B cell (primary cell): Measurements from ENCODE around the gene JAK1. TPM values are rescaled to one million over a fixed set of nuclear protein-coding genes. Genes with fewer than 3 reads are reported as not detected.

ENCODE experiments used
- ATAC-seq: fragments of 200-7000 bp; cut with Tn5 transposase; one replicate; pipeline ENCODE4 v1.10.0; 2021; ENCODE audit warnings: low read depth, mild to moderate bottlenecking, moderate number of reproducible peaks, moderate library complexity
- CTCF ChIA-PET: fragments of 350-600 bp; sonication (Branson Sonifier 250); formaldehyde crosslinking; loops from one replicate; lab custom pipeline; 2021; ENCODE audit warnings: antibody characterized with exemption, inconsistent platforms; lab: Charles Lee
- POLR2A ChIA-PET: fragments of 350-600 bp; sonication (Branson Sonifier 250); formaldehyde crosslinking; loops from one replicate; lab custom pipeline; 2021; ENCODE audit warnings: antibody characterized with exemption; lab: Charles Lee
- DNase-seq: peaks from one replicate; pipeline ENCODE4 v3.0.0; 2013
- H2AFZ ChIP-seq: 2 replicates; pipeline ENCODE4 v1.6.1; 2012; ENCODE audit warnings: mild to moderate bottlenecking, low read depth, low read length; ENCODE audit not compliant: insufficient read depth, poor library complexity, severe bottlenecking
- H3K27ac ChIP-seq, 2 donors: 1 replicate in 1 of 2; 2 replicates in 1 of 2; pipeline ENCODE4 v1.5.1; 2012 to 2013; ENCODE audit warnings: low read length in 2 of 2, mild to moderate bottlenecking in 2 of 2, moderate library complexity in 1 of 2
- H3K27me3 ChIP-seq, 4 experiments: fragments of 200-600 bp in 1 of 4; sonication (generic) in 1 of 4; replicated peaks in 1 of 4; 1 replicate in 2 of 4; 2 replicates in 2 of 4; pipeline versions ENCODE4 v1.6.1 to v1.7.0; 2013 to 2016; ENCODE audit warnings: low read length in 3 of 4, mild to moderate bottlenecking in 2 of 4, mixed read lengths in 1 of 4, moderate library complexity in 1 of 4; ENCODE audit not compliant: insufficient read depth in 4 of 4, control insufficient read depth in 3 of 4; ENCODE audit errors: control extremely low read depth in 1 of 4
- H3K36me3 ChIP-seq, 2 experiments: replicated peaks in 1 of 2; 1 replicate in 1 of 2; 2 replicates in 1 of 2; pipeline versions ENCODE4 v1.6.1 to v1.7.1; 2013; ENCODE audit warnings: low read length in 1 of 2; ENCODE audit not compliant: insufficient read depth in 2 of 2, control insufficient read depth in 1 of 2; ENCODE audit errors: control extremely low read depth in 1 of 2, extremely low read depth in 1 of 2
- H3K4me1 ChIP-seq, 2 donors: fragments of 200-600 bp in 1 of 2; sonication (generic) in 1 of 2; 1 replicate in 1 of 2; 2 replicates in 1 of 2; pipeline versions ENCODE4 v1.5.1 to v1.6.1; 2013 to 2017; ENCODE audit warnings: low read length in 2 of 2; ENCODE audit not compliant: control insufficient read depth in 2 of 2, insufficient read depth in 2 of 2
- H3K4me2 ChIP-seq: replicated peaks from 2 replicates; pipeline ENCODE3; 2012; ENCODE audit warnings: mild to moderate bottlenecking, low read depth, low read length; ENCODE audit not compliant: poor library complexity, severe bottlenecking
- H3K4me3 ChIP-seq, 5 experiments: fragments of 200-600 bp in 1 of 5; sonication (generic) in 1 of 5; 1 replicate in 3 of 5; 2 replicates in 2 of 5; pipeline versions ENCODE4 v1.5.1 to v1.7.0; 2011 to 2016; ENCODE audit warnings: low read length in 4 of 5, mild to moderate bottlenecking in 4 of 5, low read depth in 2 of 5, control low read depth in 1 of 5, moderate library complexity in 1 of 5; ENCODE audit not compliant: insufficient read depth in 1 of 5; ENCODE audit errors: control extremely low read depth in 1 of 5, extremely low read depth in 1 of 5
- H3K79me2 ChIP-seq: fragments of 200-600 bp; sonication (generic); one replicate; pipeline ENCODE4 v1.6.0; 2016; ENCODE audit warnings: low read length; ENCODE audit not compliant: control insufficient read depth, insufficient read depth
- H3K9ac ChIP-seq: fragments of 200-600 bp; sonication (generic); 2 replicates; pipeline ENCODE4 v1.6.1; 2017; ENCODE audit warnings: mild to moderate bottlenecking, low read length, moderate library complexity
- H3K9me3 ChIP-seq, 3 donors: one replicate each; pipeline versions ENCODE4 v1.6.1 to v1.7.1; 2013; ENCODE audit warnings: low read length in 2 of 3; ENCODE audit not compliant: control insufficient read depth in 2 of 3, insufficient read depth in 1 of 3; ENCODE audit errors: control extremely low read depth in 1 of 3
- H4K20me1 ChIP-seq: 2 replicates; pipeline ENCODE4 v1.6.0; 2012; ENCODE audit warnings: mild to moderate bottlenecking, low read length; ENCODE audit not compliant: insufficient read depth, control insufficient read depth, poor library complexity, severe bottlenecking
- H3K27ac Mint-ChIP-seq: one replicate; pipeline ENCODE4 v1.8.0; 2021; ENCODE audit warnings: mixed read lengths
- H3K27me3 Mint-ChIP-seq: one replicate; pipeline ENCODE4 v1.8.0; 2021; ENCODE audit warnings: mixed read lengths
- H3K4me1 Mint-ChIP-seq: one replicate; pipeline ENCODE4 v1.8.0; 2021; ENCODE audit warnings: mixed read lengths
- H3K4me3 Mint-ChIP-seq: one replicate; pipeline ENCODE4 v1.8.0; 2021; ENCODE audit warnings: mixed read lengths
- H3K9me3 Mint-ChIP-seq: one replicate; pipeline ENCODE4 v1.8.0; 2022; ENCODE audit warnings: mixed read lengths; ENCODE audit not compliant: insufficient read depth
- CTCF ChIP-seq: fragments of 200-600 bp; IDR thresholded peaks from one replicate; pipeline ENCODE4 v1.8.0; 2022; ENCODE audit warnings: antibody characterized with exemption, mild to moderate bottlenecking
- EZH2 ChIP-seq: IDR thresholded peaks from 2 replicates; pipeline ENCODE4 v1.6.1; 2012; ENCODE audit warnings: borderline replicate concordance, low read depth, mild to moderate bottlenecking, moderate library complexity, low read length; ENCODE audit not compliant: insufficient read depth, poor library complexity, severe bottlenecking
- WGBS: methylation state at CpG from one replicate; pipeline ENCODE4 v1.1.5; 2013; ENCODE audit warnings: missing lambda C conversion rate; ENCODE audit not compliant: insufficient coverage; 5-methylcytosine and 5-hydroxymethylcytosine counted together
- intact Hi-C: fragments of 100-400 bp; cut with micrococcal nuclease; formaldehyde crosslinking; loops from one replicate; pipeline ENCODE4 v1.10.0; 2022
- polyA plus RNA-seq: library from polyadenylated mRNA; depleted of rRNA; stranded (reverse); fragments of >200 nt; gene quantifications from 2 replicates; pipeline ENCODE4 v1.2.3, GENCODE V29; 2012
- total RNA-seq, 2 donors: library from RNA; stranded (reverse); fragments of 120-200 nt in 1 of 2; gene quantifications; 1 replicate in 1 of 2; 2 replicates in 1 of 2; pipeline versions ENCODE4 v1.2.3 to v1.2.4, GENCODE V29; 2013 to 2022

The JAK1 gene
- total and polyA plus RNA-seq, 2 donors (not counting 1 experiment from before 2014, with no cell fraction given): 99.0 to 244 TPM

DNA sequence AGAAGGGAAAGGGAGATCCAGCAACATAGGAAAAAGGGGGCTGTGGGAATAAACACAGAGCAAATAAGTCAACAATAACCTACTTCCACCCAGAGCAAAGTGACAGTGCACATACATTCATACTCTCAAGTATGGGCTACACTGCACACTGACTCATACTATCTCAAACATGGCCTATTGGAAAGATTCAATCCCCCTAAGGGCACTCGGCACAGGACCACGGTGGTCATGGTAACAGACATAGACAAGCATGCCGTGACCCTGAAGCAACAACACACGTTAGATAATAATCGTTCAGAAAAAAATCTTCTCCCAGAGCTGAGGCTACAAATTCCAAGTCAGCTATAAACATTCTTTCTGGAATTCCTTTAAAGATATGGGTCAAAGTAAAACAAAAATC, 16.8 kb upstream of the JAK1 start:
- no peak for DNase-seq
- Mint-ChIP-seq H3K4me1 (peaks cover 19% of the 10 kb centered on the region), H3K27me3 (no peaks in the 10 kb centered on the region), H3K9me3 (no peaks in the 10 kb centered on the region), H3K4me3 (no peak overlapping the region), H3K27ac (no peak overlapping the region)
- TF ChIP-seq CTCF (no peak), EZH2 (no peak)
- Histone ChIP-seq H3K27ac (no peak overlapping the region), H3K36me3 (no peaks in the 10 kb centered on the region), H4K20me1 (no peaks in the 10 kb centered on the region), H3K79me2 (no peaks in the 10 kb centered on the region), H2AFZ (no peak overlapping the region), H3K27me3 (no peaks in the 10 kb centered on the region), H3K9ac (no peak overlapping the region), H3K4me3 (no peak overlapping the region), H3K4me1 (peaks cover 7 to 12% of the 10 kb centered on the region in 2 donors), H3K4me2 (no peak overlapping the region), H3K9me3 (no peaks in the 10 kb centered on the region)
- intact Hi-C loops: no loop called here
- ChIA-PET POLR2A (no interaction called here), CTCF (interaction anchor here (0.6 kb wide), 1 partner anchor 70 kb away, joined by 3 read pairs; no protein-coding TSS in a partner anchor)
- no peak for ATAC-seq
- WGBS: 100% methylated on average over 5 of the region's 5 CpGs

DNA sequence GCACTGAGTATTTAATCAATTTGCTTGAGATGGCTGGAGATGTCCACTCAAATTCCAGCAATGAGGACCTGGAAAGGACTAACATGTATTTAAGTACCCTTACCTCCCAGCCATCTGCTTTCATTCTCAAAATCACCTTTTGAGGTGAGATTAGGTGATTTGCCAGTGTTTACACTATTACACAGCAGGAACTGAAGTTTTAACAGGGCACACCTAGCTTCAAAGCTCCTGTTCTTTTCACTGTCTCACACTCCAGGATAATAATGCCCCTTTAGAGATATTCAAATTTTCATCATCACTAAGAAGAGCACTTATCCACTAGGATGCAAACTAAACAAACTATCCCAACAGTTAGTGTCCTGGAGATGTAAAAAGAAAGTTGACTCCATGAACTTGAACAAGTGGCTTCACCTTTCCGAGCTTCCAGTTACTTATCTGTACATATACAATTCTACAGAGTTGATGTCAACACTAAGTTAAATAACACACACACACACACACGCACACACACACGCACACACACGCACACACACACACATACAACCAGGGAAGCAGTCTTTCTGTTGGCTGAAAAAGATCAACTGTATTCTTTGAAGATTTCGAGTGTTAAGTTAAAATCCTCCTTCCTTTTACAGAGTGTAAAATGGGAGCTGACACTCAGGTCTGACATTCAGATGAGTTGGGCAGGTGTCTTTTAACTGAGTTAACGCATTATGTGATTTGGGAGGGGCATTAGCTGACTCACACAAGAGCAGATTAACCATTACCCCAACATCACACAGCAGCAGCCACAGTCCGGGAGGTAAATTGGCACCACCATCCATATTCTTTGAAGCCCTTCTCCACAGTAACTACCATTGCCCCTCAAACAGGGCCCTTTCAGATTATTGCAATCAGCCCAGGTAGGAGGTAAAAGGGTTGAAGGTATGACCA, 15.5 kb upstream of the JAK1 start:
- POLR2A ChIA-PET: no interaction called here
- 100% methylated on average over 1 of the region's 7 CpGs for WGBS

More for the DNA sequence above, 15.5 kb upstream of the JAK1 start:
- Mint-ChIP-seq H3K4me3 (no peak overlapping the region), H3K9me3 (no peaks in the 10 kb centered on the region), H3K27ac (no peak overlapping the region), H3K27me3 (no peaks in the 10 kb centered on the region), H3K4me1 (peaks cover 6% of the 10 kb centered on the region)
- no peak overlapping the region for H3K4me3 ChIP-seq
- ATAC-seq: no peak
- H2AFZ ChIP-seq: no peak overlapping the region
- no peaks in the 10 kb centered on the region for H3K79me2 ChIP-seq
- TF ChIP-seq CTCF (no peak), EZH2 (no peak)
- peaks cover 0 to under 1% of the 10 kb centered on the region in 2 donors for H3K4me1 ChIP-seq
- H3K9me3 ChIP-seq: no peaks in the 10 kb centered on the region
- no peak for DNase-seq
- no peak overlapping the region for H3K4me2 ChIP-seq
- no peaks in the 10 kb centered on the region for H4K20me1 ChIP-seq
- CTCF ChIA-PET: no interaction called here
- no peaks in the 10 kb centered on the region for H3K27me3 ChIP-seq
- intact Hi-C loops: no loop called here
- H3K36me3 ChIP-seq: no peaks in the 10 kb centered on the region
- no peak overlapping the region for H3K27ac ChIP-seq
- H3K9ac ChIP-seq: no peak overlapping the region
